ENCODE measurements around the gene COBL. TPM values are rescaled to one million over a fixed set of nuclear protein-coding genes. Genes with fewer than 3 reads are reported as not detected.
A peak's percentile ranks its signal among the peaks of the same experiment; 100 is the strongest.

The COBL gene
- total RNA-seq, 1 experiment from 2014 or later: 51.4 TPM

- H2AFZ ChIP-seq: no peak overlapping the region; the same call in 1 of the 2 replicates
- H3K36me3 ChIP-seq (ENCODE audit: low read depth): no peaks in the 10 kb centered on the region
- H3K4me3 ChIP-seq: peak overlapping the region; percentile 71; the same call in 1 of the 2 replicates
- no peaks in the 10 kb centered on the region for H3K27me3 ChIP-seq (ENCODE audit: insufficient read depth, low read depth)
- H3K4me1 ChIP-seq (replicated peaks; ENCODE audit: insufficient read depth): peaks cover 27% of the 10 kb centered on the region
- H3K79me2 ChIP-seq (ENCODE audit: low read depth): peaks cover 58% of the 10 kb centered on the region
- H3K27ac ChIP-seq: peak overlapping the region; percentile 86
- ChIA-PET POLR2A (ENCODE audit: unreplicated experiment) (interaction anchor here (0.6 to 0.7 kb wide), 2 partner anchors 33 to 85 kb away, joined by 3 to 4 read pairs; no protein-coding TSS in a partner anchor), CTCF (no interaction called here)
- H3K9me2 ChIP-seq (ENCODE audit: insufficient read depth): no peaks in the 10 kb centered on the region
- DNase-seq: no peak
- peak overlapping the region; percentile 92 for H3K4me2 ChIP-seq
- H3K9me3 ChIP-seq (ENCODE audit: insufficient read depth, low read depth): no peaks in the 10 kb centered on the region
- peaks cover 34% of the 10 kb centered on the region for H3F3A ChIP-seq (ENCODE audit: insufficient read depth, low read depth)
- BruUV-seq (replicated peaks): no TSS peak
- H4K20me1 ChIP-seq (ENCODE audit: insufficient read depth): no peaks in the 10 kb centered on the region
- TF ChIP-seq CTCF (conservative IDR thresholded peaks at IDR 0.05) (no peak), EZH2 (IDR thresholded peaks at IDR 0.05; ENCODE audit: low read depth) (no peak)
- intact Hi-C loops (cut with micrococcal nuclease; ENCODE audit: unreplicated experiment): loop anchor here (2.0 to 10.0 kb wide), 2 partner anchors 89 to 779 kb away; no protein-coding TSS in a partner anchor
Observed at GRCh38 chr7:51313738-51314425, 2.7 kb downstream of the COBL start.

- no peaks in the 10 kb centered on the region for H4K20me1 ChIP-seq (ENCODE audit: insufficient read depth)
- no peak for DNase-seq
- no peaks in the 10 kb centered on the region for H3K36me3 ChIP-seq (ENCODE audit: low read depth)
- peaks cover 23% of the 10 kb centered on the region for H3K4me1 ChIP-seq (replicated peaks; ENCODE audit: insufficient read depth)
- POLR2A ChIA-PET (ENCODE audit: unreplicated experiment): interaction anchor here (0.7 kb wide), 1 partner anchor 866 kb away, joined by 3 read pairs; no protein-coding TSS in a partner anchor
- H3K9me2 ChIP-seq (ENCODE audit: insufficient read depth): no peaks in the 10 kb centered on the region
- H3K27me3 ChIP-seq (ENCODE audit: insufficient read depth, low read depth): no peaks in the 10 kb centered on the region
- peak overlapping the region; percentile 86; the same call in 1 of the 2 replicates for H3K27ac ChIP-seq
- H3K4me2 ChIP-seq: peak overlapping the region; percentile 92
- BruUV-seq (replicated peaks): no TSS peak
- CTCF ChIA-PET: no interaction called here
- intact Hi-C loops (cut with micrococcal nuclease; ENCODE audit: unreplicated experiment): loop anchor here (10.0 kb wide), 1 partner anchor 778 kb away; no protein-coding TSS in a partner anchor
- H3F3A ChIP-seq (ENCODE audit: insufficient read depth, low read depth): peaks cover 34% of the 10 kb centered on the region
- TF ChIP-seq EZH2 (IDR thresholded peaks at IDR 0.05; ENCODE audit: low read depth): no peak
- TF ChIP-seq CTCF (conservative IDR thresholded peaks at IDR 0.05): no peak
- H3K9me3 ChIP-seq (ENCODE audit: insufficient read depth, low read depth): no peaks in the 10 kb centered on the region
- H3K79me2 ChIP-seq (ENCODE audit: low read depth): peaks cover 63% of the 10 kb centered on the region
- H2AFZ ChIP-seq: no peak overlapping the region
- no peak overlapping the region for H3K4me3 ChIP-seq
Observed at GRCh38 chr7:51312951-51313737, 3.5 kb downstream of the COBL start.

- Histone ChIP-seq H3K4me1 (replicated peaks; ENCODE audit: insufficient read depth) (peaks cover 23% of the 10 kb centered on the region), H3K27ac (no peak overlapping the region), H3K9me3 (ENCODE audit: insufficient read depth, low read depth) (no peaks in the 10 kb centered on the region), H3K4me2 (no peak overlapping the region), H3F3A (ENCODE audit: insufficient read depth, low read depth) (peaks cover 22% of the 10 kb centered on the region), H3K79me2 (ENCODE audit: low read depth) (peaks cover 79% of the 10 kb centered on the region), H3K36me3 (ENCODE audit: low read depth) (no peaks in the 10 kb centered on the region), H3K27me3 (ENCODE audit: insufficient read depth, low read depth) (no peaks in the 10 kb centered on the region), H3K9me2 (ENCODE audit: insufficient read depth) (no peaks in the 10 kb centered on the region), H3K4me3 (no peak overlapping the region), H2AFZ (no peak overlapping the region), H4K20me1 (ENCODE audit: insufficient read depth) (no peaks in the 10 kb centered on the region)
- no peak for TF ChIP-seq EZH2 (IDR thresholded peaks at IDR 0.05; ENCODE audit: low read depth)
- no peak for TF ChIP-seq CTCF (conservative IDR thresholded peaks at IDR 0.05)
- ChIA-PET POLR2A (ENCODE audit: unreplicated experiment) (interaction anchor here (0.6 kb wide), 2 partner anchors 8 to 56 kb away, joined by 3 to 4 read pairs; no protein-coding TSS in a partner anchor), CTCF (no interaction called here)
- DNase-seq: no peak
- intact Hi-C loops (cut with micrococcal nuclease; ENCODE audit: unreplicated experiment): loop anchor here (10.0 kb wide), 1 partner anchor 776 kb away; no protein-coding TSS in a partner anchor
- BruUV-seq (replicated peaks): no TSS peak
Observed at GRCh38 chr7:51311166-51311565, 5.4 kb downstream of the COBL start.
